OCI-LY1 (cell line): ENCODE results near the gene RPS6KA3.

Experiments used
- H2AFZ ChIP-seq: fragments of 200-600 bp; sonication (generic), shearing (Covaris generic); 2 replicates; pipeline ENCODE4 v1.6.0; 2014; ENCODE audit warnings: antibody characterized with exemption, mild to moderate bottlenecking, low read length
- H3F3A ChIP-seq: fragments of 200-600 bp; sonication (generic), shearing (Covaris generic); 2 replicates; pipeline ENCODE4 v1.6.0; 2014; ENCODE audit warnings: mild to moderate bottlenecking, antibody characterized with exemption, low read length, moderate library complexity; ENCODE audit not compliant: insufficient read depth
- H3K27ac ChIP-seq: fragments of 200-600 bp; sonication (generic); 2 replicates; pipeline ENCODE4 v1.5.1; 2014; ENCODE audit warnings: low read length, mixed run types, mild to moderate bottlenecking, low read depth; ENCODE audit not compliant: poor library complexity, severe bottlenecking
- H3K27me3 ChIP-seq: fragments of 200-600 bp; sonication (generic); 2 replicates; pipeline ENCODE4 v1.6.0; 2014; ENCODE audit warnings: antibody characterized with exemption, mild to moderate bottlenecking, low read length, moderate library complexity; ENCODE audit not compliant: insufficient read depth
- H3K36me3 ChIP-seq: fragments of 200-600 bp; sonication (generic); 2 replicates; pipeline ENCODE4 v1.6.1; 2014; ENCODE audit warnings: mild to moderate bottlenecking, antibody characterized with exemption, low read length, moderate library complexity, mixed read lengths; ENCODE audit not compliant: insufficient read depth
- H3K4me1 ChIP-seq: fragments of 200-600 bp; sonication (generic); 2 replicates; pipeline ENCODE4 v1.5.1; 2014; ENCODE audit warnings: mild to moderate bottlenecking, low read length, moderate library complexity; ENCODE audit not compliant: insufficient read depth, severe bottlenecking
- H3K4me2 ChIP-seq: fragments of 200-600 bp; sonication (generic), shearing (Covaris generic); 2 replicates; pipeline ENCODE4 v1.6.1; 2014; ENCODE audit warnings: low read length
- H3K4me3 ChIP-seq: fragments of 200-600 bp; sonication (generic); 2 replicates; pipeline ENCODE4 v1.5.1; 2014; ENCODE audit warnings: low read length, low read depth, mild to moderate bottlenecking, mixed read lengths; ENCODE audit not compliant: poor library complexity, severe bottlenecking
- H3K79me2 ChIP-seq: fragments of 200-600 bp; shearing (Covaris generic); 2 replicates; pipeline ENCODE4 v1.6.1; 2016; ENCODE audit warnings: mixed run types, low read length, mixed read lengths; ENCODE audit not compliant: insufficient read depth
- H3K9ac ChIP-seq: fragments of 200-600 bp; sonication (generic), shearing (Covaris generic); 2 replicates; pipeline ENCODE4 v1.6.1; 2014; ENCODE audit warnings: mild to moderate bottlenecking, low read length, mixed read lengths
- H3K9me2 ChIP-seq: fragments of 200-600 bp; sonication (generic), shearing (Covaris generic); 2 replicates; pipeline ENCODE4 v1.6.1; 2014; ENCODE audit warnings: low read depth, mild to moderate bottlenecking, low read length, mixed read lengths
- H3K9me3 ChIP-seq: fragments of 200-600 bp; shearing (Covaris generic); 2 replicates; pipeline ENCODE4 v1.6.1; 2014; ENCODE audit warnings: low read length, mixed read lengths
- H4K20me1 ChIP-seq: fragments of 200-600 bp; sonication (generic), shearing (Covaris generic); 2 replicates; pipeline ENCODE4 v1.6.0; 2016; ENCODE audit warnings: mild to moderate bottlenecking, low read length; ENCODE audit not compliant: insufficient read depth
- EZH2 ChIP-seq: fragments of 200-600 bp; sonication (generic), shearing (Covaris generic); IDR thresholded peaks from 2 replicates; pipeline ENCODE4 v1.8.0; 2017; ENCODE audit warnings: borderline replicate concordance, mixed run types, mild to moderate bottlenecking, antibody characterized with exemption, low read length, moderate library complexity, mixed read lengths
- TF ChIP-seq, protein P1 (sequence below): fragments of 200-600 bp; sonication (generic), shearing (Covaris generic); IDR thresholded peaks from 2 replicates; pipeline ENCODE4 v1.5.1; 2017; ENCODE audit warnings: mild to moderate bottlenecking, antibody characterized with exemption, low read length, moderate library complexity, mixed read lengths

RPS6KA3 gene

GRCh38 chrX:20237864-20238263, 28.8 kb downstream of the RPS6KA3 start:
- H3K9me2 ChIP-seq = no peaks in the 10 kb centered on the region
- H3K27ac ChIP-seq = no peak overlapping the region
- no peaks in the 10 kb centered on the region for H3K27me3 ChIP-seq
- H4K20me1 ChIP-seq = no peaks in the 10 kb centered on the region
- no peaks in the 10 kb centered on the region for H3K4me1 ChIP-seq
- H3K9me3 ChIP-seq = peaks cover 3% of the 10 kb centered on the region; the same call in 1 of the 2 replicates
- H3K4me3 ChIP-seq = no peak overlapping the region
- peaks cover 25% of the 10 kb centered on the region for H3K36me3 ChIP-seq
- no peak for TF ChIP-seq EZH2
- TF ChIP-seq, protein P1, sequence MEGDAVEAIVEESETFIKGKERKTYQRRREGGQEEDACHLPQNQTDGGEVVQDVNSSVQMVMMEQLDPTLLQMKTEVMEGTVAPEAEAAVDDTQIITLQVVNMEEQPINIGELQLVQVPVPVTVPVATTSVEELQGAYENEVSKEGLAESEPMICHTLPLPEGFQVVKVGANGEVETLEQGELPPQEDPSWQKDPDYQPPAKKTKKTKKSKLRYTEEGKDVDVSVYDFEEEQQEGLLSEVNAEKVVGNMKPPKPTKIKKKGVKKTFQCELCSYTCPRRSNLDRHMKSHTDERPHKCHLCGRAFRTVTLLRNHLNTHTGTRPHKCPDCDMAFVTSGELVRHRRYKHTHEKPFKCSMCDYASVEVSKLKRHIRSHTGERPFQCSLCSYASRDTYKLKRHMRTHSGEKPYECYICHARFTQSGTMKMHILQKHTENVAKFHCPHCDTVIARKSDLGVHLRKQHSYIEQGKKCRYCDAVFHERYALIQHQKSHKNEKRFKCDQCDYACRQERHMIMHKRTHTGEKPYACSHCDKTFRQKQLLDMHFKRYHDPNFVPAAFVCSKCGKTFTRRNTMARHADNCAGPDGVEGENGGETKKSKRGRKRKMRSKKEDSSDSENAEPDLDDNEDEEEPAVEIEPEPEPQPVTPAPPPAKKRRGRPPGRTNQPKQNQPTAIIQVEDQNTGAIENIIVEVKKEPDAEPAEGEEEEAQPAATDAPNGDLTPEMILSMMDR = no peak
- H3K79me2 ChIP-seq = no peaks in the 10 kb centered on the region
- H3K4me2 ChIP-seq = no peak overlapping the region
- no peak overlapping the region for H3K9ac ChIP-seq
- no peak overlapping the region for H2AFZ ChIP-seq
- no peaks in the 10 kb centered on the region for H3F3A ChIP-seq

DNA sequence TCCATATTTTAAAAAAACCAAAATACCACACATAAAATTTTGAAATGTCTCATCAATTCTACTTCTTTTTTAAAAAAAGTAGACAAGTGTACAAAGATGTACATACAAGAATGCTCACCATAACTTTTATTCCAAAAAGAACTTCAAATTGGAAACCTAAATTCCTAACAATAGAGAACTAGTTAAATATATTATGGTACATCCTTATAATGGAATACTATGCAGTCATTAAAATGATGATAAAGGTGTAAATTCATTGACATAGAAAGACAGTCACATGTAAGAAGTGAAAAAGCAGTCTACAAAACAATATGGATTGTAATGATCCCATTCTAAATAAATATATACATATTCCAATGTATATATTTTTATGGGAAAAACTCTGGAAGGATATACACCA, 31.0 kb downstream of the RPS6KA3 start:
- H4K20me1 ChIP-seq = no peaks in the 10 kb centered on the region
- no peak overlapping the region for H3K4me3 ChIP-seq
- no peaks in the 10 kb centered on the region for H3K9me3 ChIP-seq
- H3K36me3 ChIP-seq = peaks cover 30% of the 10 kb centered on the region
- H2AFZ ChIP-seq = no peak overlapping the region
- no peak overlapping the region for H3K4me2 ChIP-seq
- no peaks in the 10 kb centered on the region for H3K4me1 ChIP-seq
- H3K27me3 ChIP-seq = no peaks in the 10 kb centered on the region
- H3K9me2 ChIP-seq = no peaks in the 10 kb centered on the region
- H3F3A ChIP-seq = no peaks in the 10 kb centered on the region
- no peak overlapping the region for H3K9ac ChIP-seq
- TF ChIP-seq EZH2 = no peak
- TF ChIP-seq, protein P1 = no peak
- no peaks in the 10 kb centered on the region for H3K79me2 ChIP-seq
- no peak overlapping the region for H3K27ac ChIP-seq

DNA sequence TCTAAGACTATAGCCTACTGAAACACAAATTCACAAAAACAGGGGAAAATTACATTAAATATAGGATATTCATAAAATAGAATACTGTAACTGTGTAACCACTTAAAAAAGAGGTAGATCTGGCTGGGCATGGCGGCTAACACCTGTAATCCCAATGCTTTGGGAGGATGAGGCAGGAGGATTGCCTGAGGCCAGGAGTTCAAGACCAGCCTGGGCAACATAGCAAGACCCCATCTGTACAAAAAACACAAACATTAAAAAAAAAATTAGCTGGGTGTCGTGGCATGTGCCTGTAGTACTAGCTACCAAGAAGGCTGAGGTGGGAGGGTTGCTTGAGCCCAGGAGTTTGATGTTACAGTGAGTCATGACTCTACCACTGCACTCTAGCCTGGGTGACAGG, 33.4 kb downstream of the RPS6KA3 start:
- no peak overlapping the region for H3K4me2 ChIP-seq

More for the DNA sequence above, 33.4 kb downstream of the RPS6KA3 start:
- Histone ChIP-seq H3K9me2 (no peaks in the 10 kb centered on the region), H3K9me3 (no peaks in the 10 kb centered on the region), H3K9ac (no peak overlapping the region), H3F3A (no peaks in the 10 kb centered on the region), H3K27ac (no peak overlapping the region), H4K20me1 (no peaks in the 10 kb centered on the region), H3K27me3 (no peaks in the 10 kb centered on the region), H3K4me1 (no peaks in the 10 kb centered on the region), H2AFZ (no peak overlapping the region), H3K36me3 (peaks cover 31% of the 10 kb centered on the region), H3K79me2 (no peaks in the 10 kb centered on the region), H3K4me3 (no peak overlapping the region)
- TF ChIP-seq EZH2 = no peak
- TF ChIP-seq, protein P1 = no peak
